Bronchial epithelial cell (primary cell): ENCODE results near the gene DNAAF8. TPM values are rescaled to one million over a fixed set of nuclear protein-coding genes. Genes with fewer than 3 reads are reported as not detected.

Experiments
- DNase-seq: peaks from one replicate; pipeline ENCODE4 v3.0.0-alpha.2; 2010; ENCODE audit warnings: low read depth
- FAIRE-seq: peaks from 2 replicates; lab custom pipeline; 2011; peaks lifted over from hg19 to GRCh38; lab: Jason Lieb, UNC
- H3K27me3 ChIP-seq: 2 replicates; pipeline ENCODE4 v1.5.1; 2011; ENCODE audit warnings: low read length; ENCODE audit not compliant: control insufficient read depth, insufficient read depth
- H3K36me3 ChIP-seq: 2 replicates; pipeline ENCODE4 v1.5.1; 2011; ENCODE audit warnings: low read length; ENCODE audit not compliant: control insufficient read depth, insufficient read depth
- H3K4me3 ChIP-seq: 2 replicates; pipeline ENCODE4 v1.5.1; 2011; ENCODE audit warnings: mild to moderate bottlenecking, low read depth, low read length, control low read depth
- CTCF ChIP-seq: IDR thresholded peaks from 2 replicates; pipeline ENCODE4 v1.5.1; 2011; ENCODE audit warnings: mild to moderate bottlenecking, moderate library complexity, low read length, control low read depth, inconsistent platforms; ENCODE audit not compliant: insufficient read depth, severe bottlenecking
- total RNA-seq: library from RNA; depleted of rRNA; stranded (reverse); fragments of >200 nt; gene quantifications from 2 replicates; pipeline ENCODE4 v1.2.1, GENCODE V29; 2014

The DNAAF8 gene
- total RNA-seq, 1 donor from 2014 or later: under 0.01 TPM

GRCh38 chr16:4687416-4687815 lies 46.9 kb upstream of the DNAAF8 start:
- H3K36me3 ChIP-seq: peaks cover 17% of the 10 kb centered on the region
- no peak for DNase-seq
- no peak for TF ChIP-seq CTCF
- no peak for FAIRE-seq
- H3K4me3 ChIP-seq: no peak overlapping the region
- no peaks in the 10 kb centered on the region for H3K27me3 ChIP-seq

- TF ChIP-seq CTCF: no peak
- Histone ChIP-seq H3K27me3 (no peaks in the 10 kb centered on the region), H3K36me3 (peaks cover 15% of the 10 kb centered on the region), H3K4me3 (no peak overlapping the region)
- no peak for DNase-seq
- FAIRE-seq: no peak
These were observed 46.2 kb upstream of the DNAAF8 start for GRCh38 chr16:4687946-4688673.

GRCh38 chr16:4688674-4689045 lies 45.7 kb upstream of the DNAAF8 start:
- H3K4me3 ChIP-seq: no peak overlapping the region
- FAIRE-seq (no peak), DNase-seq (no peak)
- no peak for TF ChIP-seq CTCF
- no peaks in the 10 kb centered on the region for H3K27me3 ChIP-seq
- H3K36me3 ChIP-seq: peaks cover 15% of the 10 kb centered on the region

GRCh38 chr16:4689091-4689671 lies 45.2 kb upstream of the DNAAF8 start:
- Histone ChIP-seq H3K36me3 (peaks cover 11% of the 10 kb centered on the region), H3K27me3 (no peaks in the 10 kb centered on the region), H3K4me3 (no peak overlapping the region)
- DNase-seq: no peak
- FAIRE-seq: no peak
- TF ChIP-seq CTCF: no peak

GRCh38 chr16:4689864-4690704 lies 44.3 kb upstream of the DNAAF8 start:
- peak; percentile 50 for FAIRE-seq
- DNase-seq: no peak
- Histone ChIP-seq H3K27me3 (no peaks in the 10 kb centered on the region), H3K36me3 (peaks cover 4% of the 10 kb centered on the region), H3K4me3 (no peak overlapping the region)
- no peak for TF ChIP-seq CTCF
